K562 (cell line): ENCODE results near the gene UBE2A. TPM values are rescaled to one million over a fixed set of nuclear protein-coding genes. Genes with fewer than 3 reads are reported as not detected.
A peak's percentile ranks its signal among the peaks of the same experiment; 100 is the strongest.

ENCODE experiments used
- ARID3B ChIP-seq: fragments of 250-450 bp; sonication (Bioruptor Pico); IDR thresholded peaks from 2 replicates; pipeline ENCODE4 v1.4.0; 2020; ENCODE audit warnings: borderline replicate concordance
- BCLAF1 ChIP-seq, 2 experiments: fragments of 450-650 bp in 1 of 2; IDR thresholded peaks; 2 replicates each; pipeline ENCODE4 v1.6.1; 2011 to 2017; ENCODE audit warnings: low read depth in 2 of 2, antibody characterized with exemption in 1 of 2, borderline replicate concordance in 1 of 2, low read length in 1 of 2, mild to moderate bottlenecking in 1 of 2, mixed read lengths in 1 of 2; ENCODE audit not compliant: control insufficient read depth in 1 of 2
- CREB1 ChIP-seq, 2 experiments: sonication (generic) in 1 of 2; formaldehyde crosslinking in 1 of 2; IDR thresholded peaks; 2 replicates each; pipeline versions ENCODE4 v1.6.1 to v1.8.0; 2012 to 2022; ENCODE audit warnings: inconsistent platforms in 1 of 2, mild to moderate bottlenecking in 1 of 2, missing genetic modification reagents in 1 of 2, moderate library complexity in 1 of 2
- EP400 ChIP-seq: fragments of 450-650 bp; IDR thresholded peaks from 2 replicates; pipeline ENCODE4 v1.6.1; 2017; ENCODE audit warnings: antibody characterized with exemption, mild to moderate bottlenecking, moderate library complexity
- ETV5 ChIP-seq: sonication (generic); formaldehyde crosslinking; IDR thresholded peaks from 2 replicates; pipeline ENCODE4 v1.4.0; 2020; ENCODE audit warnings: low read depth, mild to moderate bottlenecking, missing genetic modification reagents
- GATA2 ChIP-seq: sonication (generic); formaldehyde crosslinking; IDR thresholded peaks from 2 replicates; pipeline ENCODE4 v1.4.0; 2020; ENCODE audit warnings: mild to moderate bottlenecking, missing genetic modification reagents
- ILK ChIP-seq: fragments of 450-650 bp; IDR thresholded peaks from 2 replicates; pipeline ENCODE4 v1.6.1; 2016; ENCODE audit warnings: missing genetic modification characterization, low read depth, mild to moderate bottlenecking, missing compliant biosample characterization, moderate library complexity, borderline replicate concordance
- JUNB ChIP-seq: fragments of 450-650 bp; formaldehyde crosslinking; conservative IDR thresholded peaks from 2 replicates; pipeline ENCODE4 v1.4.0; 2020; ENCODE audit warnings: mild to moderate bottlenecking
- MEF2D ChIP-seq: conservative IDR thresholded peaks from 2 replicates; pipeline ENCODE4 v1.6.1; 2016; ENCODE audit warnings: low read depth, missing genetic modification characterization, missing compliant biosample characterization
- MLLT1 ChIP-seq, 2 experiments: fragments of 450-650 bp; IDR thresholded peaks; 2 replicates each; pipeline ENCODE4 v1.6.1; 2016
- PPARD ChIP-seq: fragments of 250-450 bp; sonication (Bioruptor Pico); IDR thresholded peaks from 2 replicates; pipeline ENCODE4 v1.8.0; 2022; ENCODE audit warnings: inconsistent platforms, mild to moderate bottlenecking, moderate library complexity
- SNIP1 ChIP-seq: fragments of 450-650 bp; IDR thresholded peaks from 2 replicates; pipeline ENCODE4 v1.7.1; 2017; ENCODE audit warnings: low read depth, mild to moderate bottlenecking
- SOX6 ChIP-seq: fragments of 450-650 bp; IDR thresholded peaks from 2 replicates; pipeline ENCODE4 v1.6.1; 2014; ENCODE audit warnings: mild to moderate bottlenecking
- TFAP4 ChIP-seq: sonication (generic); formaldehyde crosslinking; IDR thresholded peaks from 2 replicates; pipeline ENCODE4 v1.8.0; 2022; ENCODE audit warnings: missing genetic modification reagents, mild to moderate bottlenecking, moderate library complexity, borderline replicate concordance
- ZBTB33 ChIP-seq: sonication (generic); formaldehyde crosslinking; IDR thresholded peaks from 2 replicates; pipeline ENCODE4 v1.8.1; 2023; ENCODE audit warnings: mild to moderate bottlenecking, missing genetic modification reagents
- ZNF445 ChIP-seq: fragments of 250-450 bp; sonication (Bioruptor Pico); IDR thresholded peaks from 2 replicates; pipeline ENCODE4 v1.4.0; 2020; ENCODE audit warnings: low read depth, mild to moderate bottlenecking, moderate library complexity
- ZNF507 ChIP-seq: conservative IDR thresholded peaks from 2 replicates; pipeline ENCODE4 v1.6.1; 2017; ENCODE audit warnings: missing genetic modification characterization, missing compliant biosample characterization
- ZNF583 ChIP-seq: fragments of 250-450 bp; sonication (Bioruptor Pico); IDR thresholded peaks from 2 replicates; pipeline ENCODE4 v1.4.0; 2020
- polyA plus RNA-seq, 8 experiments: library from polyadenylated mRNA; depleted of rRNA in 4 of 8; stranded (reverse) in 5 of 8; unstranded in 3 of 8; fragments of >200 nt; fragmentation: Nextera tagmentation in 2 of 8; fragmentation: Illumina TruSeq in 1 of 8; extraction: Ambion mirVana in 2 of 8; extraction: Trizol in 1 of 8; gene quantifications; 2 replicates each; pipeline versions ENCODE4 v1.2.1 to v1.2.3, GENCODE V29; 2011 to 2014; ENCODE audit warnings: inconsistent platforms in 1 of 8, missing spikeins in 1 of 8
- total RNA-seq, 7 experiments: library from RNA; depleted of rRNA in 6 of 7; stranded (reverse); fragments of >200 nt in 6 of 7; fragmentation: Illumina TruSeq in 2 of 7; extraction: Trizol in 2 of 7; gene quantifications; 2 replicates each; pipeline versions ENCODE4 v1.2.1 to v1.2.3, GENCODE V29; 2011 to 2021; ENCODE audit warnings: low replicate concordance in 1 of 7

UBE2A gene
- total and polyA plus RNA-seq, 9 of the 15 experiments (the other 6 are each of a cell fraction or from before 2014, with no cell fraction given) = 21.6 to 87.6 (median 47.8) TPM

GRCh38 chrX:119565107-119565663, 9.2 kb upstream of the UBE2A start, which contains the start of gene STEEP1 (continued):
- TF ChIP-seq MLLT1 (IDR thresholded peaks at IDR 0.05) = peak in 1 of 2 experiments; percentile 25; a peak in 1 of 4 replicates
- no peak for TF ChIP-seq MEF2D (tag)
- TF ChIP-seq ZBTB33 (CRISPR knock-in tag) = no peak
- TF ChIP-seq TFAP4 (CRISPR knock-in tag) = no peak; the same call in 1 of the 2 replicates
- TF ChIP-seq SOX6 = 0 out of 2 replicates have a peak, but pooled peaks have one; percentile 22
- TF ChIP-seq BCLAF1 (IDR thresholded peaks at IDR 0.05; ENCODE audit: borderline replicate concordance in 1 of 2, control insufficient read depth in 1 of 2, low read depth in 2 of 2, low read length in 1 of 2) = peak in 1 of 2 experiments; percentile 68; a peak in 1 of 4 replicates
- peak; percentile 74 for TF ChIP-seq EP400
- no peak for TF ChIP-seq PPARD (CRISPR knock-in tag)
- no peak for TF ChIP-seq ILK (tag)
- TF ChIP-seq ZNF445 (CRISPR knock-in tag) = no peak
- TF ChIP-seq CREB1 (IDR thresholded peaks at IDR 0.05) = peak; percentile 95
- peak; percentile 97 for TF ChIP-seq CREB1 (CRISPR knock-in tag; IDR thresholded peaks at IDR 0.05)
- no peak for TF ChIP-seq GATA2 (CRISPR knock-in tag)
- TF ChIP-seq JUNB = 0 out of 2 replicates have a peak, but pooled peaks have one; percentile 23
- no peak for TF ChIP-seq ZNF507 (tag)
- no peak for TF ChIP-seq SNIP1
- 0 out of 2 replicates have a peak, but pooled peaks have one; percentile 74 for TF ChIP-seq ETV5 (CRISPR knock-in tag)
- no peak for TF ChIP-seq ZNF583 (CRISPR knock-in tag)
- TF ChIP-seq ARID3B (CRISPR knock-in tag) = no peak
